IPS DF 4.7 (cell line): ENCODE results near the gene GJA5.

ENCODE experiments used
- DNase-seq: peaks from one replicate; pipeline ENCODE4 v3.0.0-alpha.2; 2013; ENCODE audit warnings: low spot score; ENCODE audit errors: extremely low read depth

The GJA5 gene

DNA sequence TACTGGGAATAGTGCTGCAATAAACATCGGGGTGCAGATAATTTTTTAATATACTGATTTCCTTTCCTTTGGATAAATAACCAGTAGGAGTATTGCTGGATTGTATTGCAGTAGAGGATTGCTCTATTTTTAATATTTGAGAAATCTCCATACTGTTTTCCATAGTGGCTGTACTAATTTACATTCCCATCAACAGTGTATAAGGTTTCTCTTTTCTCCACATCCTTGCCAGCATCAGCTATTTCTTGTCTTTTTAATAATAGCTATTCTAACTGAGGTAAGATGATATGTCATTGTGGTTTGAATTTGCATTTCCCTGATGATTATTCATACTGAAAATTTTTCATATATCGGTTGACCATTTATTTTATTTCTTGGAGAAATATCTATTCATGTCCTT lies 31.1 kb downstream of the GJA5 start:
- no peak for DNase-seq

DNA sequence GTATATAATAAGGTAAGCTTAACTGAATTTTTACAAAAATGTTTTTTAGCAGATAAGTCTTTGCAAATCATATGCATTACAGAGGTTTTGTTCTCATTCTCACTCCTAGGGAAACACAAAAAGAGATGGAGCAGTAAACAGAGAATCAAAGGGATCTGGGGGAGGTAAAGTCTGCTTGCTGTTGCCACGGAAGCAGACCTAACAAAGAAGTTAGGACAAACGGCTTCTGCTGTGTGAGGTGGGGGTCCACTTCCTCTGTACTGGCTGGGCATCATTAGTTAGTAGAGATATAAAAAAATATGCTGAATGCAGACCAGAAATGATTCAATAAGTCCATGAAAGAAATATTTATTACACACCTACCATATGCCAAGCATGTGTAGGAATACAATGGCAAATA lies 34.2 kb downstream of the GJA5 start:
- DNase-seq = no peak

DNA sequence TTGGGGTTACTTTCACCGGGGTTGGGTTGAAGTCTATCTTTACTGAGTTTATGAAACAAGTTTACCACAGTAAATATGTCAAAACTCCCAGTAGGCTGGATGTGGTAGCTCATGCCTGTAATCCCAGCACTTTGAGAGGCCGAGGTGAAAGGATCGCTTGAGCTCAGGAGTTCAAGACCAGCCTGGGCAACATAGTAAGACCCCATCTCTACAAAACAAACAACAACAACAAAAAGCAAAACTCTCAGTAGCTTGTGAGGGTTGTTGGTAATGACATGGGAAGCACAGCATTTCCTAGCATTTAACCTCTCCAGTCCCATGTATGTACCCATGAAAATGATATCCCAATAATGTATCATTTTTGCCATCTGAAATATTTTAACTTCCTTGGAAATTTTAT lies 34.7 kb downstream of the GJA5 start:
- DNase-seq = no peak

DNA sequence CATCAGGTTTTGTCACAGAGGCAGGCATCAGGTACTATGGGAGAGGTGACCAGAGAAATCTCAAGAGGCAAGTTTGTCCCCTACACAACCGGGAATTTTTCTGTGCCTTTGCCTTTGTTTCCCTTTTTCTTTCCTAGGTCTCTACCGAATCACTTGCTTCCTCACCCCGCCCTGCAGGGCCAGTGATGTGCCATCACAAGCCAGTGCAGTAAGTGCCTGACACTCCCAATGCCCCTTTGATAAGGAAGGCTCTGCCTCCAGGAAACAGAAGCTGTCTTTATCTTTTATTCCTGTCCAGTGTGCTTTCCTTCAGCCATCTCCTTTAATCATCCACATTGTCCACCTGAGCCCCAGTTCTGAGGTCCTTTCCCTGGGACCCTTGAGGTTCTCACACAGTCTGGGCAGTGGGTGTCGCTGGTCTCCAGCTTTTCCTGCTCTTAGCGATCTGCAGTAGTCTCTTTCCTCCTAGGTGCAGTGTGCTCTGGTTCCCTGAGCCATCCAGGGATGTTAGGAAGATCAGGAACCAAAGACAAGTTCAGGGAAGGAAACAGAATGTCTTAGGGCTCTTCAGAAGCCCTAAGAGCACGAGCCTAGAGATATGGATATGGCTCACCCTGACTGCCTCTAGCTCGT lies 36.6 kb downstream of the GJA5 start:
- peak; percentile 84 for DNase-seq

DNA sequence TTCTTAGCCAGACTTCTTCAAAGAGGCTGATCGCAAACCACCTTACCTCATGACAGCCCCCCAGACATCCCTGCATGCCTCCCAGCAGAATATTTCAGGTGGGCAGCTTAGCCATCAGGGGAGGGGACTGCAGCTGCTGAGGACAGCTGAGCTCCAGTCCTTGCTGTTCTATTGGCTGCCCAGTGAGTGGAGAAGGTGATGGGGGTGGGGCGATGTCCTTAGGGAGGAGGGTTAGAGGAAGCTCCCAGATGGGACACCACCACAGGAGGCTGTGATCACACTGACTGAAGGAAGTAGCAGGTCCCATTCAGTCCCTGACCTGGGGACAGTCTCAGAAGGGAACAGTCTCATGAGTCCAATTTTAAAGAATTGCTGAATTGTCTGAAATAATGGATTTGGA lies 38.3 kb downstream of the GJA5 start:
- no peak for DNase-seq

DNA sequence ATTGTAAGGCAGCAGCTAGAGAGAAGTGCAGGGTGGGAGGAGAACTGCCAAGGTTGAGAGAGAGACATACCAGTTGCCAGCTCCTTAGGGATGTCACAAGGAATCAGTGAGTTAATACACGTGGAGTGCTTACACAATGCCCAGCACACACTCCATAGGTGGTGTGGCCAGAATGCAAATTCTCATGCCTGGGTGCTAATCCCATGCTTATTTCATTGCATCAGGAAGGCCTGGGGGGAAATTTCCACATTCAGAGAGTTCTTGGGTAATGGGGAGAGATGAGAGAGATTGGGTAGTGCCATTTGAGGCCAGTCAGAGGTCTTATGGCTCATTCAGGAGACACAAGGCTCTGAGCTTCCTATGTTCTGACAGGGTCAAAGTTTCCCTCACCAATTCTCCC lies 38.7 kb downstream of the GJA5 start:
- DNase-seq = no peak

DNA sequence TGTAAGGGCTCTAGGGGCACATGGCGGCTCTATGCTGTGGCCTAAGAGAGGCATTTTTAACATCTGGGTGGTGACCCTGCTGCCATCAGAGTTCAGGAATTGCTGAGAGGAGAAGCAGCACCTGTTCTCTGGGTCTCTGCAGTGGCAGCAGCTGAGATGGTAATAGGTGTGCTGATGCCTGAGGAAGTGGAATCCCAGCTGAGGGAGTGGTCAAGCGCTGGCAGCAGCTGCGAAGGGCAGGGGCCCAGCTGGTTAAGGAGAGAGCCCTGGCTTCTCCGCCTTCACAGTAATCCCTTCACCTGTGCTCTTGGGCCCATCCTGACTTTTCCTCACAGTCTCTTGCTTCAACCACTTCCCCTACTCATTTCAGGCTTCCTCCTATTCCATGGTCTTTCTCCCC lies 39.8 kb downstream of the GJA5 start:
- DNase-seq = no peak

DNA sequence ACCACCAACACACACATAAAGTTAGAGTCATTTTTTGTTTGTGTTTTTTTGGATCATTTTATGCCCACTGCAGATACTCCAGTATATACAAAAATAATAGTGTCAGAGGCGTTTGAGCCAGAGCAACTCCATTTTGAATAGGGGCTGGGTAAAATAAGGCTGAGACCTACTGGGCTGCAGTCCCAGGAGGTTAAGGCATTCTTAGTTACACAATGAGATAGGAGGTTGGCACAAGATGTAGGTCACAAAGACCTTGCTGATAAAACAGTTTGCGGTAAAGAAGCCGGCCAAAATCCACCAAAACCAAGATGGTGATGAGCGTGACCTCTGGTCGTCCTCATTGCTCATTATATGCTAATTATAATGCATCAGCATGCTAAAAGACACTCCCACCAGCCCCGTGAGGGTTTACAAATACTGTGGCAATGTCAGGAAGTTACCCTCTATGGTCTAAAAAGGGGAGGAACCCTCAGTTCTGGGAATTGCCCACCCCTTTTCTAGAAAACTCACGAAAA lies 40.6 kb downstream of the GJA5 start:
- DNase-seq = no peak

DNA sequence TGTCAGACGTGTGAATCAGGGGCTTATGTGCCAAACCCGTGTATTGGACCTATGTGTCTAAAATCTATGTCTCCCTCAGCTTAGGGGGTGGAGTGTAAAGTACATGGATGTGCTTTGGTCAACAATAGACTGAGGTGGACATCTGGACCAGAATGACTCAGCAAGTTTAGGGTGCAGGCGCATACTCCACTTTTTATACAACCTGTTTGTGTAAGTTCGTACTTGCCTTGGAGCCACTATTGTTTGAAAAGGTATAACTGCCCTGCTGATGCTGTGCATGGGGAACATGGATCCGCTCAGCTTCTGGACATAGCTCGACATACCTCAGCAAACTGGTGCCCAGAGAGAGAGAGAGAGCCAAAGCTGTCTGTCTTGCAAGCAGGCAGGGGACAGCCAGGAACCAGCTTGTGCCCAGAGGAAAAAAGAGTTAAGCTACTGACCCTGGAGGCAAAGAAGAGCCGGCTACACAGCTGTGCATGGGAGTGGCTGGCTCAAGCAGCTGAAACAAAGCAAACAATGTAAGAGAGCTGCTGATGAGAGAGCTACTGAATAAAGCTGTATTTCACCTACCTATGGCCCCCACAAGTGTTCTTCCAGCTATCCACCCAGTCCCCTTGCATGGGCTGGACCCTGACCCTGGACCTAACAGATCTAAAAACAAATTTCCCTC lies 41.2 kb downstream of the GJA5 start:
- no peak for DNase-seq

DNA sequence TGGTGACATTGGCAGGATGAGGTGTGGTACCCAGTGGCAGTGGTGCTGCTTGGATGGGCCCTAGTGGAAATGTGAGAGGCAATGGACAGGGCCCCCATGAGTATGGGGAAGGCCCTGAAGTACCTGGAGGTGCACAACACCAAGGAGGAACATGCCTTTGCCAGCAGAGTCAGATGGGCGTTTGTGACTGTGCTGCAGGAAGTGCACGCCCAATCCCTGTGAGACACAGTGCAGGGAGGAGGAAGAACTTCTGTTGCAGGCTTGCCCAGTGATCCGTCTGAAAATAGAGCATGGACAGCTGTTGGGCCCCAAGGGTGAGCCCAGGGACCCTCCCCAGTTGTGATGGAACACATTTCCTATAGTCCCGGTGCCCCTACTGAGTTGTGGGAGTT lies 42.7 kb downstream of the GJA5 start:
- DNase-seq = no peak

DNA sequence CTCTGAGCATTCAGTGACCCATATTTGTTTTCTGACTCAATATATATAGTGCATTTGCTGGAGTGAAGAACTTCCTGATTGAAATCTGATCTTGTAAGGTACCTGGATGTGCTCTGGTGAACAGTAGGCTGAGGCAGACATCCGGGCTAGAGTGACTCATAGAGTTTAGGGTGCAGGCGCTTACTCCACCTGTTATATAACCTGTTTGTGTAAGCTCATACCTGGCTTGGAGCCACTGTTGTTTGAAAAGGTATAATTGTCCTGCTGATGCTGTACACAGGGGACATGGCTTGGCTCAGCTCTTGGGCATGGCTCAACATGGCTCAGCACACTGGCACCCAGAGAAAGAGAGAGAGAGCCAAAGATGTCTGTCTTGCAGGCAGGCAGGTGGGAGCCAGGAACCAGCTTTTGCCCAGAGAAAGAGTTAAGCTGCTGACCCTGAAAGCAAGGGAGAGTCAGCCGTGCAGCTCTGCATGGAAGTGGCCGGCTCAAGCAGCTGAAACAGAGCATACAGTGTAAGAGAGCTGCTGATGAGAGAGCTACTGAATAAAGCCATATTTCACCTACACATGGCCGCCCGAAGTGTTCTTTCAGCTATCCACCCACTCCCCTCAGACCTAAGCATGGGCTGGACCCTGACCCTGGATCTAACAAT lies 43.2 kb downstream of the GJA5 start:
- DNase-seq = no peak

DNA sequence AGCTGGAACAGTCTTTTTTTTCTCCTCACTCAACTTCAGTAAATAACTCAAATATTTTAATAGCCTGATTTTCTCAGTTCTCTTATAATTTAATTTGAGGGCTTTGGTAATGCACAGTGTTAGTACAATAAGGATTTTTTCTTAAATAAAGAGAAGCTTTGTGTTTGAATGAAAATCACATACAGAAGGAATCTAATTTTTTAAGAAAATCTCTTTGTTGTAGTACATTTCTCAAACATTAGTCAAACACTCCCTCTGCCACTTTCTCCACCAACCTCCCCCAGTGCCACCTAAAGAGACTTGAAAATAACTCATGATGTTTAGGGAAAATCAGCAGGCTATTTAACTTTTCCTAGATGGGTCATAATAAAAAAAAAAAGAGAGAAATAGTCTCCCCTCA lies 47.8 kb downstream of the GJA5 start:
- DNase-seq = no peak
